NCI-H526 (cell line): Measurements from ENCODE around the gene MSMO1.

ENCODE experiments used
- DNase-seq, 2 experiments: peaks; one replicate each; lab custom pipeline; 2025; lab: John Stamatoyannopoulos, UW

The MSMO1 gene

GRCh38 chr4:165360041-165360695, 32.7 kb downstream of the MSMO1 start:
- no peak for DNase-seq

- DNase-seq, result no peak
Observed at GRCh38 chr4:165360985-165361670, 33.7 kb downstream of the MSMO1 start.

- no peak for DNase-seq
Observed at GRCh38 chr4:165361810-165362209, 34.3 kb downstream of the MSMO1 start.

GRCh38 chr4:165364452-165365080, 37.1 kb downstream of the MSMO1 start:
- DNase-seq, result no peak

GRCh38 chr4:165367040-165367439, 39.6 kb downstream of the MSMO1 start:
- no peak for DNase-seq

- DNase-seq, result no peak
Observed at GRCh38 chr4:165368114-165368513, 40.6 kb downstream of the MSMO1 start.

GRCh38 chr4:165368567-165368966, 41.1 kb downstream of the MSMO1 start:
- no peak for DNase-seq

- no peak for DNase-seq
Observed at GRCh38 chr4:165369522-165369921, 42.1 kb downstream of the MSMO1 start.

GRCh38 chr4:165370530-165370929, 43.1 kb downstream of the MSMO1 start:
- DNase-seq, result no peak

GRCh38 chr4:165375465-165375864, 48.0 kb downstream of the MSMO1 start:
- DNase-seq, result no peak

- DNase-seq, result no peak
Observed at GRCh38 chr4:165378398-165378744, 50.9 kb downstream of the MSMO1 start.

- peak; percentile 74 to 96 for DNase-seq
Observed at GRCh38 chr4:165378745-165379677, 51.5 kb downstream of the MSMO1 start, which contains the start of gene CPE. Gene CPE, plus strand, starts transcription at chr4:165379008. Its CDS starts 214 bp downstream, at chr4:165379222.

- DNase-seq, result peak in 1 of 2 experiments; percentile 56
Observed at GRCh38 chr4:165379678-165380064, 52.2 kb downstream of the MSMO1 start.

GRCh38 chr4:165380805-165381204, 53.3 kb downstream of the MSMO1 start:
- DNase-seq, result no peak

GRCh38 chr4:165381821-165382373, 54.4 kb downstream of the MSMO1 start:
- no peak for DNase-seq

GRCh38 chr4:165382640-165383039, 55.2 kb downstream of the MSMO1 start:
- no peak for DNase-seq

- DNase-seq, result no peak
Observed at GRCh38 chr4:165383591-165384073, 56.2 kb downstream of the MSMO1 start.

GRCh38 chr4:165384186-165384585, 56.7 kb downstream of the MSMO1 start:
- DNase-seq, result no peak

GRCh38 chr4:165384598-165384997, 57.1 kb downstream of the MSMO1 start:
- peak in 1 of 2 experiments; percentile 48 for DNase-seq

- no peak for DNase-seq
Observed at GRCh38 chr4:165385126-165385525, 57.7 kb downstream of the MSMO1 start.

- DNase-seq, result peak; percentile 50 to 56
Observed at GRCh38 chr4:165386328-165386727, 58.9 kb downstream of the MSMO1 start.

GRCh38 chr4:165388756-165389155, 61.3 kb downstream of the MSMO1 start:
- DNase-seq, result no peak
